Measurements from ENCODE around the gene ARHGAP28.

GRCh38 chr18:6837904-6838303 lies 108.4 kb downstream of the ARHGAP28 start:
- TF ChIP-seq CTCF (IDR thresholded peaks at IDR 0.05) (no peak), EP300 (IDR thresholded peaks at IDR 0.05; ENCODE audit: low read depth) (no peak)

Data from transverse colon (tissue), 3 donors.